ENCODE data around the gene PNMT. TPM values are rescaled to one million over a fixed set of nuclear protein-coding genes. Genes with fewer than 3 reads are reported as not detected.

PNMT gene
- total and polyA plus RNA-seq, 2 of the 13 experiments (the other 11 are each of a cell fraction or from before 2014, with no cell fraction given): 0.25 TPM; not detected in 1

GRCh38 chr17:39687546-39688474 lies 19.6 kb downstream of the PNMT start, which contains the start of gene PGAP3 (continued):
- TF ChIP-seq HNRNPUL1 (IDR thresholded peaks at IDR 0.05; ENCODE audit: low read depth, low read length): no peak
- TF ChIP-seq, protein P1, sequence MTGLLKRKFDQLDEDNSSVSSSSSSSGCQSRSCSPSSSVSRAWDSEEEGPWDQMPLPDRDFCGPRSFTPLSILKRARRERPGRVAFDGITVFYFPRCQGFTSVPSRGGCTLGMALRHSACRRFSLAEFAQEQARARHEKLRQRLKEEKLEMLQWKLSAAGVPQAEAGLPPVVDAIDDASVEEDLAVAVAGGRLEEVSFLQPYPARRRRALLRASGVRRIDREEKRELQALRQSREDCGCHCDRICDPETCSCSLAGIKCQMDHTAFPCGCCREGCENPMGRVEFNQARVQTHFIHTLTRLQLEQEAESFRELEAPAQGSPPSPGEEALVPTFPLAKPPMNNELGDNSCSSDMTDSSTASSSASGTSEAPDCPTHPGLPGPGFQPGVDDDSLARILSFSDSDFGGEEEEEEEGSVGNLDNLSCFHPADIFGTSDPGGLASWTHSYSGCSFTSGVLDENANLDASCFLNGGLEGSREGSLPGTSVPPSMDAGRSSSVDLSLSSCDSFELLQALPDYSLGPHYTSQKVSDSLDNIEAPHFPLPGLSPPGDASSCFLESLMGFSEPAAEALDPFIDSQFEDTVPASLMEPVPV (CRISPR knock-in tag; IDR thresholded peaks at IDR 0.05): peak; percentile 64
- peak; percentile 70; the same call in 1 of the 2 replicates for TF ChIP-seq ELF4 (CRISPR knock-in tag; IDR thresholded peaks at IDR 0.05; ENCODE audit: borderline replicate concordance)
- TF ChIP-seq ZBTB43 (CRISPR knock-in tag; conservative IDR thresholded peaks at IDR 0.05): peak; percentile 82
- TF ChIP-seq ZNF251 (CRISPR knock-in tag; IDR thresholded peaks at IDR 0.05): no peak
- peak; percentile 88 for TF ChIP-seq SP2 (CRISPR knock-in tag; IDR thresholded peaks at IDR 0.05)
- TF ChIP-seq ZXDC (CRISPR knock-in tag; IDR thresholded peaks at IDR 0.05): 0 out of 2 replicates have a peak, but pooled peaks have one; percentile 32
- TF ChIP-seq PRDM10 (CRISPR knock-in tag; IDR thresholded peaks at IDR 0.05; ENCODE audit: low read depth): peak; percentile 77; the same call in 1 of the 2 replicates
- no peak for TF ChIP-seq NFATC3 (CRISPR knock-in tag; IDR thresholded peaks at IDR 0.05)
- TF ChIP-seq MYC (CRISPR knock-in tag; IDR thresholded peaks at IDR 0.05; ENCODE audit: borderline replicate concordance): peak; percentile 58
- peak; percentile 1; the same call in 1 of the 2 replicates for TF ChIP-seq RCOR2 (CRISPR knock-in tag; IDR thresholded peaks at IDR 0.05)
- no peak for TF ChIP-seq MLX (CRISPR knock-in tag; IDR thresholded peaks at IDR 0.05)
- TF ChIP-seq FOXK1 (CRISPR knock-in tag; IDR thresholded peaks at IDR 0.05; ENCODE audit: borderline replicate concordance, low read depth): peak; percentile 82
- no peak for TF ChIP-seq BCLAF1 (IDR thresholded peaks at IDR 0.05)
